Epithelial cell of esophagus (primary cell): ENCODE data around the gene MAP3K4.
A peak's percentile ranks its signal among the peaks of the same experiment; 100 is the strongest.

ENCODE experiments used
- DNase-seq: peaks from one replicate; pipeline ENCODE4 v3.0.0; 2010; ENCODE audit warnings: low read depth
- H3K4me3 ChIP-seq: 2 replicates; pipeline ENCODE4 v1.5.1; 2011; ENCODE audit warnings: mild to moderate bottlenecking, low read length, control low read depth
- CTCF ChIP-seq: IDR thresholded peaks from 2 replicates; pipeline ENCODE4 v1.5.1; 2011; ENCODE audit warnings: low read depth, mild to moderate bottlenecking, low read length, control low read depth, inconsistent platforms; ENCODE audit not compliant: insufficient read depth; ENCODE audit errors: missing control alignments

The MAP3K4 gene

GRCh38 chr6:161085246-161085645, 93.7 kb downstream of the MAP3K4 start:
- TF ChIP-seq CTCF: no peak
- H3K4me3 ChIP-seq: no peak overlapping the region

GRCh38 chr6:161088676-161089328, 97.2 kb downstream of the MAP3K4 start:
- DNase-seq: peak; percentile 10
- no peak for TF ChIP-seq CTCF
- no peak overlapping the region for H3K4me3 ChIP-seq

More at GRCh38 chr6:161085246-161085645, 93.7 kb downstream of the MAP3K4 start:
- no peak for DNase-seq

GRCh38 chr6:161091151-161091550, 99.6 kb downstream of the MAP3K4 start:
- no peak for TF ChIP-seq CTCF
- no peak for DNase-seq
- H3K4me3 ChIP-seq: no peak overlapping the region

- DNase-seq: peak; percentile 87
- no peak overlapping the region for H3K4me3 ChIP-seq
- no peak for TF ChIP-seq CTCF
Measured at GRCh38 chr6:161091972-161092701, 100.6 kb downstream of the MAP3K4 start.

GRCh38 chr6:161094955-161095354, 103.4 kb downstream of the MAP3K4 start:
- TF ChIP-seq CTCF: no peak
- peak; percentile 55 for DNase-seq
- H3K4me3 ChIP-seq: no peak overlapping the region

GRCh38 chr6:161095916-161096315, 104.3 kb downstream of the MAP3K4 start:
- TF ChIP-seq CTCF: no peak
- no peak overlapping the region for H3K4me3 ChIP-seq
- DNase-seq: peak; percentile 58
